Subcutaneous abdominal adipose tissue (tissue), 5 donors: ENCODE results near the gene YIPF1.

Experiments
- H3K27ac ChIP-seq: one replicate; pipeline ENCODE4 v1.7.0; 2013; ENCODE audit warnings: low read depth, mild to moderate bottlenecking, inconsistent platforms, low read length, moderate library complexity
- H3K27me3 ChIP-seq, 5 donors: one replicate each; pipeline ENCODE4 v1.7.0; 2013; ENCODE audit warnings: low read length in 5 of 5, inconsistent platforms in 1 of 5; ENCODE audit not compliant: control insufficient read depth in 5 of 5, insufficient read depth in 4 of 5
- H3K36me3 ChIP-seq, 5 donors: one replicate each; pipeline ENCODE4 v1.7.0; 2013; ENCODE audit warnings: low read length in 5 of 5; ENCODE audit not compliant: control insufficient read depth in 5 of 5, insufficient read depth in 5 of 5
- H3K4me1 ChIP-seq, 5 donors: one replicate each; pipeline ENCODE4 v1.7.0; 2013; ENCODE audit warnings: low read length in 5 of 5, mild to moderate bottlenecking in 3 of 5, moderate library complexity in 1 of 5; ENCODE audit not compliant: control insufficient read depth in 5 of 5, insufficient read depth in 5 of 5
- H3K4me3 ChIP-seq, 5 donors: one replicate each; pipeline ENCODE4 v1.7.0; 2013; ENCODE audit warnings: low read length in 5 of 5, low read depth in 1 of 5
- H3K9ac ChIP-seq, 5 donors: one replicate each; pipeline ENCODE4 v1.7.0; 2013; ENCODE audit warnings: low read length in 5 of 5, mild to moderate bottlenecking in 4 of 5, moderate library complexity in 3 of 5
- H3K9me3 ChIP-seq, 5 donors: one replicate each; pipeline ENCODE4 v1.7.0; 2013; ENCODE audit warnings: low read length in 5 of 5; ENCODE audit not compliant: control insufficient read depth in 5 of 5
- donor health status: healthy.
- donor health status: healthy.
- donor health status: healthy.
- donor health status: healthy.
- donor health status: healthy.

YIPF1 gene

GRCh38 chr1:53918343-53918742 lies 28.7 kb upstream of the YIPF1 start:
- Histone ChIP-seq H3K36me3 (peaks cover 7 to 28% (median 14%) of the 10 kb centered on the region in 5 donors), H3K9ac (no peak overlapping the region), H3K27me3 (no peaks in the 10 kb centered on the region), H3K9me3 (no peaks in the 10 kb centered on the region), H3K4me3 (no peak overlapping the region), H3K4me1 (no peaks in the 10 kb centered on the region), H3K27ac (no peak overlapping the region)

GRCh38 chr1:53913352-53914033 lies 23.9 kb upstream of the YIPF1 start:
- Histone ChIP-seq H3K4me1 (no peaks in the 10 kb centered on the region), H3K9me3 (no peaks in the 10 kb centered on the region), H3K4me3 (no peak overlapping the region), H3K36me3 (peaks cover 10 to 25% (median 10%) of the 10 kb centered on the region in 5 donors), H3K9ac (no peak overlapping the region), H3K27me3 (no peaks in the 10 kb centered on the region), H3K27ac (no peak overlapping the region)

- Histone ChIP-seq H3K9me3 (no peaks in the 10 kb centered on the region), H3K9ac (no peak overlapping the region), H3K4me3 (no peak overlapping the region), H3K27me3 (no peaks in the 10 kb centered on the region), H3K36me3 (peaks cover 6 to 22% (median 10%) of the 10 kb centered on the region in 5 donors), H3K4me1 (no peaks in the 10 kb centered on the region), H3K27ac (no peak overlapping the region)
These were observed 21.8 kb upstream of the YIPF1 start for GRCh38 chr1:53911442-53911841.

GRCh38 chr1:53909946-53910345 lies 20.3 kb upstream of the YIPF1 start:
- no peak overlapping the region for H3K27ac ChIP-seq
- H3K4me1 ChIP-seq, result no peaks in the 10 kb centered on the region
- no peaks in the 10 kb centered on the region for H3K27me3 ChIP-seq
- H3K9ac ChIP-seq, result no peak overlapping the region
- no peaks in the 10 kb centered on the region for H3K9me3 ChIP-seq
- no peak overlapping the region for H3K4me3 ChIP-seq
- peaks cover 0 to 16% (median 10%) of the 10 kb centered on the region in 5 donors for H3K36me3 ChIP-seq

GRCh38 chr1:53906121-53906520 lies 16.5 kb upstream of the YIPF1 start:
- Histone ChIP-seq H3K4me3 (no peak overlapping the region), H3K4me1 (no peaks in the 10 kb centered on the region), H3K27me3 (no peaks in the 10 kb centered on the region), H3K9me3 (no peaks in the 10 kb centered on the region), H3K36me3 (no peaks in the 10 kb centered on the region), H3K27ac (no peak overlapping the region), H3K9ac (no peak overlapping the region)

- Histone ChIP-seq H3K27ac (no peak overlapping the region), H3K9ac (no peak overlapping the region), H3K4me1 (no peaks in the 10 kb centered on the region), H3K4me3 (no peak overlapping the region), H3K9me3 (no peaks in the 10 kb centered on the region), H3K27me3 (no peaks in the 10 kb centered on the region), H3K36me3 (no peaks in the 10 kb centered on the region)
These were observed 15.9 kb upstream of the YIPF1 start for GRCh38 chr1:53905509-53905908.

GRCh38 chr1:53902235-53903138 lies 12.9 kb upstream of the YIPF1 start:
- Histone ChIP-seq H3K9ac (no peak overlapping the region), H3K9me3 (no peaks in the 10 kb centered on the region), H3K27me3 (no peaks in the 10 kb centered on the region), H3K27ac (no peak overlapping the region), H3K36me3 (no peaks in the 10 kb centered on the region), H3K4me3 (no peak overlapping the region), H3K4me1 (peaks cover 0 to 18% (median 10%) of the 10 kb centered on the region in 5 donors)

- no peak overlapping the region for H3K4me3 ChIP-seq
- H3K27me3 ChIP-seq, result no peaks in the 10 kb centered on the region
- H3K27ac ChIP-seq, result no peak overlapping the region
- peaks cover 0 to 30% (median 16%) of the 10 kb centered on the region in 5 donors for H3K4me1 ChIP-seq
- no peak overlapping the region for H3K9ac ChIP-seq
- no peaks in the 10 kb centered on the region for H3K9me3 ChIP-seq
- no peaks in the 10 kb centered on the region for H3K36me3 ChIP-seq
These were observed 10.1 kb upstream of the YIPF1 start for GRCh38 chr1:53899708-53900107.

- H3K4me3 ChIP-seq, result no peak overlapping the region
- no peaks in the 10 kb centered on the region for H3K36me3 ChIP-seq
- H3K9me3 ChIP-seq, result no peaks in the 10 kb centered on the region
- peak overlapping the region in 1 of 5 donors; percentile 44 for H3K9ac ChIP-seq
- H3K27ac ChIP-seq, result no peak overlapping the region
- H3K4me1 ChIP-seq, result peaks cover 0 to 30% (median 16%) of the 10 kb centered on the region in 5 donors
- H3K27me3 ChIP-seq, result no peaks in the 10 kb centered on the region
These were observed 9.6 kb upstream of the YIPF1 start for GRCh38 chr1:53899206-53899628.

- Histone ChIP-seq H3K27me3 (no peaks in the 10 kb centered on the region), H3K4me1 (peaks cover 0 to 33% (median 16%) of the 10 kb centered on the region in 5 donors), H3K27ac (no peak overlapping the region), H3K4me3 (no peak overlapping the region), H3K36me3 (no peaks in the 10 kb centered on the region), H3K9me3 (no peaks in the 10 kb centered on the region), H3K9ac (no peak overlapping the region)
These were observed 7.1 kb upstream of the YIPF1 start for GRCh38 chr1:53896635-53897229.
